NCI-H2029 (cell line): Measurements from ENCODE around the gene KIAA1614.
"Not testable (repeated sequence)": the region's sequence is repeated elsewhere in the genome, so short reads cannot be mapped to it uniquely, and the experiment has no call there.

Source experiments
- DNase-seq: peaks from one replicate; lab custom pipeline; 2025; lab: John Stamatoyannopoulos, UW

KIAA1614 gene

GRCh38 chr1:180941518-180942275, 29.0 kb downstream of the KIAA1614 start:
- no peak for DNase-seq

- no peak for DNase-seq
Measured at GRCh38 chr1:180945151-180945550, 32.5 kb downstream of the KIAA1614 start.

- DNase-seq: no peak
Measured at GRCh38 chr1:180945551-180945950, 32.9 kb downstream of the KIAA1614 start.

- no peak for DNase-seq
Measured at GRCh38 chr1:180946056-180946455, 33.4 kb downstream of the KIAA1614 start.

GRCh38 chr1:180946541-180947498, 34.1 kb downstream of the KIAA1614 start:
- no peak for DNase-seq

GRCh38 chr1:180947499-180947885, 34.8 kb downstream of the KIAA1614 start:
- no peak for DNase-seq

GRCh38 chr1:180947901-180948640, 35.4 kb downstream of the KIAA1614 start:
- DNase-seq: no peak

- no peak for DNase-seq
Measured at GRCh38 chr1:180948641-180949615, 36.2 kb downstream of the KIAA1614 start.

- no peak for DNase-seq
Measured at GRCh38 chr1:180949616-180950000, 36.9 kb downstream of the KIAA1614 start.

GRCh38 chr1:180950321-180950720, 37.6 kb downstream of the KIAA1614 start:
- no peak for DNase-seq

- DNase-seq: no peak
Measured at GRCh38 chr1:180951186-180951745, 38.6 kb downstream of the KIAA1614 start.

GRCh38 chr1:180951836-180952656, 39.3 kb downstream of the KIAA1614 start:
- no peak for DNase-seq

- no peak for DNase-seq
Measured at GRCh38 chr1:180952657-180953013, 39.9 kb downstream of the KIAA1614 start.

GRCh38 chr1:180953291-180954004, 40.8 kb downstream of the KIAA1614 start:
- peak; percentile 64 for DNase-seq

- DNase-seq: peak; percentile 13
Measured at GRCh38 chr1:180954005-180954800, 41.5 kb downstream of the KIAA1614 start.

- no peak for DNase-seq
Measured at GRCh38 chr1:180954801-180955165, 42.1 kb downstream of the KIAA1614 start.

GRCh38 chr1:180956028-180956640, 43.4 kb downstream of the KIAA1614 start:
- DNase-seq: no peak

GRCh38 chr1:180959620-180960019, 46.9 kb downstream of the KIAA1614 start:
- not testable (repeated sequence) for DNase-seq
